ENCODE data around the gene ZSCAN29. TPM values are rescaled to one million over a fixed set of nuclear protein-coding genes. Genes with fewer than 3 reads are reported as not detected.
A peak's percentile ranks its signal among the peaks of the same experiment; 100 is the strongest.

ZSCAN29 gene
- total RNA-seq, 2 experiments from 2014 or later, result 29.4 to 30.1 TPM

- Mint-ChIP-seq H3K4me1 (peaks cover 44% of the 10 kb centered on the region), H3K27me3 (no peaks in the 10 kb centered on the region), H3K36me3 (ENCODE audit: low read depth) (peaks cover 47% of the 10 kb centered on the region), H3K4me3 (peak within 1 kb of the TSS; percentile 91), H3K9me3 (no peaks in the 10 kb centered on the region), H3K27ac (peak within 1 kb of the TSS; percentile 99)
- peak; percentile 92 for DNase-seq
- POLR2A ChIA-PET, result interaction anchor here (0.8 to 3.1 kb wide), 10 partner anchors 8 to 1057 kb away, joined by 3 to 20 read pairs (median 3); partner anchors contain the start of genes TMEM87A, TUBGCP4 and ZSCAN29
- CTCF ChIA-PET, result interaction anchor here (1.0 kb wide), 1 partner anchor 41 kb away, joined by 4 read pairs; the partner anchor contains the start of genes TUBGCP4 and ZSCAN29
Observed at GRCh38 chr15:43329960-43330779, 40.7 kb downstream of the ZSCAN29 start, which contains the start of gene LCMT2. Gene LCMT2, minus strand, starts transcription at chr15:43330573. Its CDS starts 84 bp downstream, at chr15:43330489.

- ChIA-PET POLR2A (interaction anchor here (0.8 to 3.1 kb wide), 10 partner anchors 9 to 1056 kb away, joined by 3 to 20 read pairs (median 3); partner anchors contain the start of genes TMEM87A, TUBGCP4 and ZSCAN29), CTCF (interaction anchor here (1.0 kb wide), 1 partner anchor 42 kb away, joined by 4 read pairs; the partner anchor contains the start of genes TUBGCP4 and ZSCAN29)
- Mint-ChIP-seq H3K36me3 (ENCODE audit: low read depth) (peaks cover 44% of the 10 kb centered on the region), H3K4me3 (peak overlapping the region; percentile 91), H3K9me3 (no peaks in the 10 kb centered on the region), H3K4me1 (peaks cover 44% of the 10 kb centered on the region), H3K27me3 (no peaks in the 10 kb centered on the region), H3K27ac (peak overlapping the region; percentile 99)
- peak; percentile 16 for DNase-seq
Observed at GRCh38 chr15:43329217-43329959, 41.5 kb downstream of the ZSCAN29 start.

- POLR2A ChIA-PET, result interaction anchor here (1.5 kb wide), 1 partner anchor 46 kb away, joined by 3 read pairs; the partner anchor contains the start of genes TUBGCP4 and ZSCAN29
- H3K27ac Mint-ChIP-seq, result no peak overlapping the region
- H3K27me3 Mint-ChIP-seq, result peaks cover 9% of the 10 kb centered on the region
- H3K4me1 Mint-ChIP-seq, result peaks cover 26% of the 10 kb centered on the region
- CTCF ChIA-PET, result no interaction called here
- no peak overlapping the region for H3K4me3 Mint-ChIP-seq
- no peaks in the 10 kb centered on the region for H3K9me3 Mint-ChIP-seq
- peaks cover 26% of the 10 kb centered on the region for H3K36me3 Mint-ChIP-seq (ENCODE audit: low read depth)
- DNase-seq, result no peak
Observed at GRCh38 chr15:43325039-43325684, 45.7 kb downstream of the ZSCAN29 start.

- ChIA-PET CTCF (interaction anchor here (0.6 kb wide), 1 partner anchor 73 kb away, joined by 5 read pairs; no protein-coding TSS in a partner anchor), POLR2A (interaction anchor here (2.3 kb wide), 1 partner anchor 10 kb away, joined by 7 read pairs; no protein-coding TSS in a partner anchor)
- H3K4me3 Mint-ChIP-seq, result no peak overlapping the region
- no peak overlapping the region for H3K27ac Mint-ChIP-seq
- H3K4me1 Mint-ChIP-seq, result no peaks in the 10 kb centered on the region
- H3K36me3 Mint-ChIP-seq (ENCODE audit: low read depth), result no peaks in the 10 kb centered on the region
- no peak for DNase-seq
- H3K27me3 Mint-ChIP-seq, result peaks cover 19% of the 10 kb centered on the region
- no peaks in the 10 kb centered on the region for H3K9me3 Mint-ChIP-seq
Observed at GRCh38 chr15:43318990-43319771, 51.7 kb downstream of the ZSCAN29 start.

- H3K27me3 Mint-ChIP-seq, result peaks cover 29% of the 10 kb centered on the region
- no peak overlapping the region for H3K4me3 Mint-ChIP-seq
- DNase-seq, result no peak
- no peaks in the 10 kb centered on the region for H3K9me3 Mint-ChIP-seq
- ChIA-PET CTCF (no interaction called here), POLR2A (no interaction called here)
- no peaks in the 10 kb centered on the region for H3K4me1 Mint-ChIP-seq
- H3K27ac Mint-ChIP-seq, result no peak overlapping the region
- no peaks in the 10 kb centered on the region for H3K36me3 Mint-ChIP-seq (ENCODE audit: low read depth)
Observed at GRCh38 chr15:43317566-43318184, 53.2 kb downstream of the ZSCAN29 start.

- Mint-ChIP-seq H3K4me3 (no peak overlapping the region), H3K27me3 (peaks cover 30% of the 10 kb centered on the region), H3K36me3 (ENCODE audit: low read depth) (no peaks in the 10 kb centered on the region), H3K4me1 (no peaks in the 10 kb centered on the region), H3K27ac (no peak overlapping the region), H3K9me3 (no peaks in the 10 kb centered on the region)
- CTCF ChIA-PET, result no interaction called here
- DNase-seq, result no peak
- POLR2A ChIA-PET, result no interaction called here
Observed at GRCh38 chr15:43316971-43317346, 53.9 kb downstream of the ZSCAN29 start.

GRCh38 chr15:43316016-43316970 is 54.5 kb downstream of the ZSCAN29 start:
- CTCF ChIA-PET, result no interaction called here
- Mint-ChIP-seq H3K9me3 (no peaks in the 10 kb centered on the region), H3K36me3 (ENCODE audit: low read depth) (no peaks in the 10 kb centered on the region), H3K27me3 (peaks cover 32% of the 10 kb centered on the region), H3K4me3 (no peak overlapping the region), H3K4me1 (no peaks in the 10 kb centered on the region), H3K27ac (no peak overlapping the region)
- POLR2A ChIA-PET, result no interaction called here
- no peak for DNase-seq

GRCh38 chr15:43314171-43314570 is 56.7 kb downstream of the ZSCAN29 start:
- Mint-ChIP-seq H3K9me3 (no peaks in the 10 kb centered on the region), H3K36me3 (ENCODE audit: low read depth) (no peaks in the 10 kb centered on the region), H3K4me1 (no peaks in the 10 kb centered on the region), H3K27ac (no peak overlapping the region), H3K4me3 (no peak overlapping the region), H3K27me3 (peaks cover 41% of the 10 kb centered on the region)
- ChIA-PET CTCF (no interaction called here), POLR2A (no interaction called here)
- DNase-seq, result no peak

GRCh38 chr15:43312378-43312777 is 58.5 kb downstream of the ZSCAN29 start:
- CTCF ChIA-PET, result interaction anchor here (1.5 kb wide), 1 partner anchor 26 kb away, joined by 3 read pairs; no protein-coding TSS in a partner anchor

More at GRCh38 chr15:43312378-43312777, 58.5 kb downstream of the ZSCAN29 start:
- POLR2A ChIA-PET, result interaction anchor here (1.0 kb wide), 1 partner anchor 17 kb away, joined by 3 read pairs; no protein-coding TSS in a partner anchor
- no peaks in the 10 kb centered on the region for H3K36me3 Mint-ChIP-seq (ENCODE audit: low read depth)
- no peak overlapping the region for H3K4me3 Mint-ChIP-seq
- no peak for DNase-seq
- H3K4me1 Mint-ChIP-seq, result no peaks in the 10 kb centered on the region
- no peak overlapping the region for H3K27ac Mint-ChIP-seq
- no peaks in the 10 kb centered on the region for H3K9me3 Mint-ChIP-seq
- peaks cover 49% of the 10 kb centered on the region for H3K27me3 Mint-ChIP-seq
